ENCODE results near the gene DISP2.
A peak's percentile ranks its signal among the peaks of the same experiment; 100 is the strongest.

Gene DISP2

DNA sequence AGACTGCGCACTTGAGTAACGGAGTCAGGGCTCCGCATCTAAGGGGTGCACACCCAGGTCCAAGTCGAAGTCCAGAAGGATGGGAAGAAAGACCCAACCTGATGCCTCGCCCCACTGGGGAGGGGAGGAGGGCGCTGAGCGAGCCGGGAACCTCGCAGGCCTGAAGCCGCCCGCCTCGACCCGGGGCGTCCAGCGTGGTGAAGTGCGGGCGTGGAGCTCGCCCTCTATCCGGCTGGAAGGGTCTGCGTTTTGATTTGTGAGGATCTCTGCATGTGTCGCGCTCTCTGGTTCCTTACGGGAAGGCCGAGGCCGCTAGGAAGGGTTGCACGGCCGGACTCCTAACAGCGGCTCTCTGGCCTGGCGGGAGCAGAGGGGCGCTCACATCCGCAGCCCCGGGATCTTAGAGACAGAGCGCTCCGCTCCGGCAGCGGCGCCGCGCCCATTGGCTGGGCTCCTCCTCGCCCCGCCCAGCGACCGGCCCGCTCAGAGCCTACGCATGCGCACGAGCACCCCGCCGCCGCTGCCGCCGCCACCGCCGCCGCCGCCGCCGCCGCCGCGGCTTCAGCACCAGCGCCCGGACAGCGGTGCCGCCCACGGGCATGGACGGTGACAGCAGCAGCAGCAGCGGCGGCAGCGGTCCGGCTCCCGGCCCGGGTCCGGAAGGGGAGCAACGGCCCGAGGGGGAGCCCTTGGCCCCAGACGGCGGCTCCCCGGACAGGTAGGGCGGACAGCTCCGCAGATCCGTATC lies at the start of gene DISP2:
Gene DISP2, plus strand, starts transcription at position 497 of the 748 bp plus-strand sequence. Its CDS starts 103 bp downstream, at position 600.
- DNase-seq = peak; percentile 79 to 83

DNA sequence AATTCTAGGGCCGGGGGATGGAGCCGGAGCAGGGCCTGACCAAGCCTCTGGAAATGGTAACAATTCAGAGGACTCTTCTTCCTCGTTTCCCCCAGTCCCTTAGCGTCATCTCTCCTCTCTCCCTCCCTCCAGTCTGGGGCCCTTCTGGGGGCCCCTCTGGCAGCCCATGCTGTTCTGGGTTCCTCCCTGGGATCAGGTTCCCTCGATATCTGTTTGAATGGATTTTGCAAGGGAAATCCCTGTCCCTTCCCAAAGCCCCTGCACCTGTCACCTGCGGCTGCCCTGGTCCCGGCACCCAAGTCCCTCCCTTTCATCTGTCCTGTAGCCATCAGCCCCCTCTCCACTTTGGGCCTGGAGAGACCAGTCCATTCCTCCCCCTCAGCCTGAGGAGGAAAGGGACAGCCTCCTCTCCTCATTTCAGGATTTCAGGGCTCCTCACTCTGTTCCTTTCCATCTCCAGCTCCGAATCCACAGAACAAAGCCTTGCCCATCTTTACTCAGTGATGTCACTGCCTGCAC lies 48.6 kb upstream of the DISP2 start:
- no peak for DNase-seq

DNA sequence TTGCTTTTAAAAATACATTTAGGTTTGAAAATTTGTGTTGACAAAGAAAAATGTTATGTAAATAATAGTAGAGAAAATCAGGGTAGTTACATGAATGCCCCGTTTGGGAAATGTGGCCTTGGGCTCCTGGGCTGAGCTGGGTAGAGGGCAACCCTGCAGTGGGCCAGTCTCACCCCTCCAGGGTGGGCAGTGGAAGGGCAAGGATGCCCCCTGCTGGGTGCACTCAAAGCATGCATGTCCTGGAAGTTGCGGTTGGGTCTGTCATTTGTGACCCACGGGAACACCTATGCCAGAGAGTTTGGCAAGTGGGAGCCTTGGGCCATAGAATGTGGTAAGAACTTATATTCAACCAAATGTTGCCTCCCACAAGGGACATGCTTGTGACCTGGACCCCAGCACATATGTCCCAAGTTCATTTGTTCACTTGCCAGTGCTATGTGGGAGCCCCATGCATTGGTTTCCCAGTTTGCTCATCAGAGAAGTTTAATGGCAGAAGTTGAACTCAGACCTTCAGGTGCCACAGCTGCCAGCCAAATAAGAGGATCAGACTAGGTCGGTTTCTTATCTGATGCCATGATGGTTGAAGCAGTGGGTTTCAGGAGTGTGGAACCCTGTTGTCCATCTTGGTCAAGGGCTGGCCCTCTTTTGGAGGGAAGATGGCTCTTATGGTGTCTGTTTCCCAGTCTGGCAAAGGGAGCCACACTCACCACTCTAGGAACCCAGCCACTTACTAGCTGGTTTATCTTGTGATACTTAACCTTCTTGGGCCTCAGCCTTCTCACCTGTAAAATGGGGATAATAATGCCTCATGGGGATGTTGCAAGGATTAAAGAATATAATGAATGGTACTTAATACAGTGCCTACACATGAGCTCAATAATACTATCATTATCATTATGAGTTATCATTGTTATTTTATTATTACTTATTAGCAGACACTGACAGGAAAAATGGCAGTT lies 47.7 kb upstream of the DISP2 start:
- peak; percentile 37 to 47 for DNase-seq

GRCh38 chr15:40310993-40311392 lies 47.0 kb upstream of the DISP2 start:
- no peak for DNase-seq

DNA sequence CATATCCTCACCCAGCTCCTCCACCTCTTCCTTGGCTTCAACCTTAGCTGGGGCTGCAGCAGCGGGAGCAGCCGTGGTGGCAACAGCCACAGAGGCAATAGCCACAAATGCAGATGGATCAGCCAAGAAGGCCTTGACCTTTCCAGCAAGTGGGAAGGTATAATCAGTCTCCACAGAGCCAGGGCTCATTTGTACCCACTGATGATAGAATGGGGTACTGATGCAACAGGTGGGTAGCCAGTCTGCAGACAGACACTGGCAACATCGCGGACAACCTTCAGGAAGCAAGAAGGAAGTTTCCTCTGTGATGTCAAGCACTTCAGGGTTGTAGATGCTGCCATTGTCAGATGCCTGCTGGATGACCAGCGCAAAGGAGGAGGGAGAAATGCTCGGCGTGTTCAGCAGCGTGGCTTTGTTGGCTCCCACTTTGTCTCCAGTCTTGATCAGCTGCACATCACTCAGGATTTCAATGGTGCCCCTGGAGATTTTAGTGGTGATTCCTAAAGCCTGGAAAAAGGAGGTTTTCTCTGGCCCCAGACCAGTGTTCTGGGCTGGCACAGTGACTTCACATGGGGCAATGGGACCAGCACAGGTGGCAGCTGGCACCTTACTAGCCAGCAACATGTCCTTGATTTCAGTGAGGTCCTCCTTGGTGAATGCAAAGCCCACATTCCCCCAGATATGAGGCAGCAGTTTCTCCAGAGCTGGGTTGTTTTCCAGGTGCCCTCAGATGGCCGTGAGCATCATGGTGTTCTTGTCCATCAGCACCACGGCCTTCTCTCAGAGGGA lies 45.5 kb upstream of the DISP2 start:
- DNase-seq = no peak

- DNase-seq = peak; percentile 79 to 83
These were observed 44.3 kb upstream of the DISP2 start for GRCh38 chr15:40313531-40314398.

DNA sequence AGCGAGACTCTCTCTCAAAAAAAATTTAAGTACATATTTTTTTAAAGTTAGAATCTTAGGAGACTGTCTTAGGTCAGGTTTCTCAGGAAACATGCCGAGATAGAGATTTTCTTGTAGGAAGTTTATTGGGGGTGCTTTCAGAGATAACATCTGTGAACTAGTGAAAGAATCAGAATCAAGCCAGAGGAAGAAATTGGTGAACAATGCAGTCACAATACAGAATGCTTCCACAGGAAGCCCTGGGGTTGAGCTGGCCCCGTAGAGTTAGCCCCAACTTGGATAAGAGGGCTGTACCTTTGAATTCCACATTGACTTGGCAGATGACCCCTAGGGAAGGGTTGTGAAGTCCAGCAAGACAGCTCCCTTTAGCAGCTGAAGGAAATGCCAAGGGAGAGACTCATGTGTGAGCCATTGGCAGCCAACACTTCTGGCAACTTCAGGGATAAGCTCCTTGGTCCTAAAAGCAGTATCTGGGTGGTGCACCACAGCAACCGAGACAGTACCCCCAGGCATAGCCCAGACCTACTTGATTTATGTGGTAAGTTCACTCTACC lies 43.2 kb upstream of the DISP2 start:
- DNase-seq = no peak

DNA sequence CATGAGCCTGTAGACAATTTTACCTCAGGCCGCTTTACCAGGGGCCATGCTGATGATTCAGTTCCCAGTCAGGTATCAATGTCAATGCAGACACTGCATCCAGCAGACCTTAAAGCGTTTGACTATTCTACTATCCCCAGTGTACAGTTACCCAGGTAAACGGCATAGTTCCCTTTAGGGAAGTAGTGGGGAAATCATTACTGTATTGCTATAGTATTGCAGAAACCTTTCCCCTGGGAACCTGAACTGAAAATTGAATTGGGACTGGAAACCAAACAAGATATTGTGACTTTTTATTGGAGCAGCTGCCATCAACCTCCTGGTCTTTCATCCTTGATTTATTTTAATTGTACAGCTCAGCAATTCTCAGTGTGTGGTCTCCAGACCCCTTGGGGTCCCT lies 41.1 kb upstream of the DISP2 start:
- DNase-seq = no peak

DNA sequence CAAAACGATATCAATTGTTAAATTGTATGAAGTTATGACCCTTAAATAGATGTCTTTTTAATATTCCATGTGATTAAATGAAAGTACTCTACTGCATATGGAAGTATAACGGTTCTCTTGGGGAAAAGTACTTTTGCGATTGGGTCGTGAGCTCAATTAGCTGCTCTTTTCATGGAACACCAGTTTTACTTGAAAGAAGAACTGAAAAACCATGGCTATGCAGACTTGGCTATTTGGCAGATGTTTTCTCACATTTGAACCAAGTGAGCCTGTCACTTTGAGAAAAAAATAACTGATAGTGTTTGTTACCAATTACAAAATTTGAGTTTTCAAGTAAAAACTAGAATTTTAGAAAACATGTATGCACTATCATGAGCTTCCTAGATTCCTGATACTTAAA lies 40.4 kb upstream of the DISP2 start:
- DNase-seq = no peak

GRCh38 chr15:40320409-40320808 lies 37.6 kb upstream of the DISP2 start:
- DNase-seq = no peak

GRCh38 chr15:40320931-40321371 lies 37.1 kb upstream of the DISP2 start:
- peak; percentile 66 to 68 for DNase-seq

GRCh38 chr15:40322531-40323238 lies 35.3 kb upstream of the DISP2 start:
- DNase-seq = no peak

- peak; percentile 84 to 95 for DNase-seq
These were observed 34.6 kb upstream of the DISP2 start, which contains the start of gene INAFM2 for GRCh38 chr15:40323239-40323952. Gene INAFM2 (plus strand): TSS chr15:40323692. CDS start chr15:40324056, 364 bp downstream.

DNA sequence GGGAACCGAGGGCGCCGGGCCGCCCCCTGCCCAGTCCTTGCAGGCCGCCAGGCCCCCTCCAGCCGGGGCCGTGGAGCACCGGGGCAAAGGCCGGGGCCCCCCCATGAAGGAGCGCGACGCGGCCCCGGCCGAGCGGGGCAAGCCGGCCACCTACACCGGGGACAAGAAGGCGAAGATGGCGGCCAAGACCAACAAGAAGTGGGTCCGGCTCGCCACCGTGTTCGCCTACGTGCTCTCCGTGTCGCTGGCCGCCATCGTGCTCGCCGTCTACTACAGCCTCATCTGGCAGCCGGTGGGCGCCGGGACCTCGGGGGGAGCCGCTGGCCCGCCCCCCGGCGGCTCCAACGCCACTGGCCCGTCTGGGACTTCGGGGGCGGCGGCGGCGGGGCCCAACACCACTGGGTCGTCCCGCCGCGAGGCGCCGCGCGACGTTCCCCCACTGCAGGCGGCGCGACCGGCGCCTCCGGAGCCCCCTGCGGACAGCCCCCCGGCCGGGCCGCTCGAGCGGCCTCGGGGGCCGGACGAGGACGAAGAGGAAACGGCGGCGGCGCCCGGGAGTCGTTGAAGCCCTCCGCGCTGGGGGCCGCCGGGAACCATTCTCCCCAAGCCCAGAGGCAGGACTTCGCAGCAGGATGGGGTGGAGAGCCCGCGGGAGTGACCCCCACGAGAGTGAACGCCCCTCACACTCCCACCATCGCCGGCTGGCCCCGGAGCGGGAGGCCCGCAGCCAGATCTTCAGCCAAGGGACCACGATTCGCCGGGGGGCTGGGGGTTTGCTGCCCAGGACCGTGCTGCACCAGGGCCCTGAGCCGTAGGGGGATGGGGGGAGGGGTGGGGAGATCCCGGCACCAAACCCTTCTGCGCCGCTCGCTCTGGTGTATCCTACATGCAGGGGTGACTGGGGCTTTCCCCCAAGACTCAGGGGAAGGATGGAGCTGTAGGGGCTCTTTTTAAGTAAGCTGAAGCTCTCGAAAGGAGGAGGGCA lies 33.8 kb upstream of the DISP2 start:
- DNase-seq = no peak

DNA sequence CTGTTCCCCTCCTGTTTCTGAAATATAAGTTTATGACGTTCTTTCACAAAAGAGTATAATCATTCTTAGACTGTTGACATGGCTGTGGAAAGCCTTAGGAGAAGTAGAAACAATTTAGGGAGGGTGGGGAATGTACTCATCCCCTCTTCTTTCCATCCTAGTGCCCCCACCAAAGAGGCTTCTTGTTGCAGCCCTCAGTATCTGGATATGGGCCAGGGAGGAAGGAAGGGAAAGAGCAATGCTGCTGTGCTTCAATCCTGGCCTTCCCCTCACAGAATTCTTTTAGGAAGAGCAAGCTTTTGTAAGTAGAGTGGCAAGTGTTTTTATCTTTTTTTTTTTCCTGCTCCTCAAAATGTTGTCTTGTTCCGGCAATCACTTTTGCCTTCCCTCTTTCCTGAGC lies 32.8 kb upstream of the DISP2 start:
- DNase-seq = no peak

GRCh38 chr15:40325700-40326099 lies 32.3 kb upstream of the DISP2 start:
- no peak for DNase-seq

DNA sequence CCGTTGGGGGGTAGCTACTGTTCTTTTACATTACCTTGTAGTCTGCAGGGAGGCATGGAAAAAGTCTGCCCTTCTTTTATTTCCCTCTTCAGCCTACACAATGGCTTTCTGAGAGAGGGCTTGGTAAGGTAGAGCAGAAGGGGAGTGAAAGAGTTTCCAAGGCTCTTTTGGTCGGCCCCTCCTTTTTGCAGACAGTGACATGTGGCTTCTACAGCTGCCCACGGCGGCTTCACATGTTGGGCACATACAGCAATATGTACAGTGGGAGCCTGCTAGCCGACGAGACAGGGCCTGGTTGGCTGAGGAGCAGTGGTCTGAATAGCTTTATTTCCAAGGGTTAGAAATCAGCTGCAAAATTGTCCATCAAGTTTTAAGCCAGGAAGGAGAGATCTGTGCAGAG lies 30.6 kb upstream of the DISP2 start:
- no peak for DNase-seq

DNA sequence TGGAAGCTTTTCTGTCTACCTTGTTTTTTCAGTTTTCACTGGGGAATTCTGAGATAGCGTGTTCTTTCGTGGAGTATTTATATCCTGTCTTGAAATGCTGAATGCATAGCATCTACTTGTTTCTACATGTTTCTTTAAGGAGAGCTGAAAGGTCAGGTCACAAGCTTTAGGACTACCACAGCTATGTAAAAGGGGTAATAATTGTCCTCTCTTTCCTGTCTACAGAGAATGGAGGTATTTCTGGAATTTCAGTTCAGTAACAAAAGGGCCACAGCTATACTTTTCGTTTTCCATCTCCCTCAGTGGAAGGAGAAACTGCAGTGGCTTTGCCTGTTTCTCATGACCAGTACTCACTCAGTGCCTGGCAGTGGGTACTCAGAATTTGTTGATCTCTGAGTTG lies 29.8 kb upstream of the DISP2 start:
- no peak for DNase-seq

- no peak for DNase-seq
These were observed 29.3 kb upstream of the DISP2 start for GRCh38 chr15:40328751-40329150.
